HG03045 (cell line): ENCODE results near the gene CDH26.

Experiments used
- ATAC-seq: cut with Tn5 transposase; IDR thresholded peaks from one replicate; pipeline ENCODE4 v1.9.1; 2021; ENCODE audit warnings: mild to moderate bottlenecking, moderate library complexity; ENCODE audit not compliant: unreplicated experiment

Gene CDH26

GRCh38 chr20:60010689-60011458 is 52.7 kb downstream of the CDH26 start:
- ATAC-seq, result no peak

GRCh38 chr20:60011512-60012507 is 53.6 kb downstream of the CDH26 start:
- no peak for ATAC-seq

- no peak for ATAC-seq
Observed at GRCh38 chr20:60013296-60014139, 55.3 kb downstream of the CDH26 start.

- ATAC-seq, result no peak
Observed at GRCh38 chr20:60016406-60016805, 58.2 kb downstream of the CDH26 start.

- ATAC-seq, result no peak
Observed at GRCh38 chr20:60020251-60020650, 62.0 kb downstream of the CDH26 start.

- ATAC-seq, result no peak
Observed at GRCh38 chr20:60021104-60021503, 62.9 kb downstream of the CDH26 start.

GRCh38 chr20:60022849-60023248 is 64.6 kb downstream of the CDH26 start:
- ATAC-seq, result no peak

GRCh38 chr20:60024245-60024644 is 66.0 kb downstream of the CDH26 start:
- no peak for ATAC-seq

GRCh38 chr20:60024801-60025200 is 66.6 kb downstream of the CDH26 start:
- ATAC-seq, result no peak

- ATAC-seq, result no peak
Observed at GRCh38 chr20:60026010-60026409, 67.8 kb downstream of the CDH26 start.

- ATAC-seq, result no peak
Observed at GRCh38 chr20:60030471-60030870, 72.2 kb downstream of the CDH26 start.

- no peak for ATAC-seq
Observed at GRCh38 chr20:60031107-60031506, 72.9 kb downstream of the CDH26 start.

- ATAC-seq, result no peak
Observed at GRCh38 chr20:60034231-60035110, 76.2 kb downstream of the CDH26 start.

GRCh38 chr20:60035486-60035885 is 77.3 kb downstream of the CDH26 start:
- ATAC-seq, result no peak

- ATAC-seq, result no peak
Observed at GRCh38 chr20:60036346-60036745, 78.1 kb downstream of the CDH26 start.

GRCh38 chr20:60036746-60037499 is 78.7 kb downstream of the CDH26 start:
- ATAC-seq, result no peak

- ATAC-seq, result no peak
Observed at GRCh38 chr20:60038400-60039008, 80.3 kb downstream of the CDH26 start.

GRCh38 chr20:60039526-60039925 is 81.3 kb downstream of the CDH26 start:
- ATAC-seq, result no peak
